Femur (tissue), 1 donor: ENCODE results near the gene DAB1.

Source experiments
- DNase-seq: peaks from one replicate; pipeline ENCODE4 v3.0.0-alpha.2; 2017

The DAB1 gene

DNA sequence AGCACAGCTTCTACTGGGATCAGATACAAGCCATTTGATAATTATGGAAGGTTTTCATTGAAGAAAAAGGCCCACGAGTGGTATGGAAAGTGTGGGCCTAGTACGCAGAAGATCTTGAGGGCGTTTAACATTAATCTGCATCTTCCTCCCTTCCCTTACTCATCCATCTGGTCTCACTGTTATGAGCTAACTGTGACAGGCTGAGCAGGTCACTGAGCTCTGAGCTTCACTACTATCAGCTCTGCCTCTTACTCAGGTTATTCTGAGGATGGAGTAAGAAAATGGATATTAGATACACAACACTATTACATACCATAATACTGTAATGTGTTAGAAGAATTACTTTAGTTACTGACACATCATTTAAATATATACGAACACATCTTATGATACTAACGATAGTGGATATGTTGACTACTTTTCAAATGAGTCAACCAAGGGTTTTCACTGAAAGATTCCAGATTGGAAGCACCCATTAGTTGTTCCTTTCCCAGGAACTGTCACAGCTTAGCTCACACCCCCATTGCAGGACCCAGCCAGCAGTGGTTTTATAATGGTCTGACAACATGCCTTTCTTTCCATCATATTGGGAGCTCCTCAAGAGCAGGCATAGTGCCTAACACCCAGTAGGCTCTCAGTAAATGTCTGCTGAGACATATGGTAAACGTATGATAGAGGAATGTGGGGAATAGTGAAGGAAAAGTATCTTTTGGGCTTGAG lies 360.3 kb downstream of the DAB1 start:
- DNase-seq: no peak

DNA sequence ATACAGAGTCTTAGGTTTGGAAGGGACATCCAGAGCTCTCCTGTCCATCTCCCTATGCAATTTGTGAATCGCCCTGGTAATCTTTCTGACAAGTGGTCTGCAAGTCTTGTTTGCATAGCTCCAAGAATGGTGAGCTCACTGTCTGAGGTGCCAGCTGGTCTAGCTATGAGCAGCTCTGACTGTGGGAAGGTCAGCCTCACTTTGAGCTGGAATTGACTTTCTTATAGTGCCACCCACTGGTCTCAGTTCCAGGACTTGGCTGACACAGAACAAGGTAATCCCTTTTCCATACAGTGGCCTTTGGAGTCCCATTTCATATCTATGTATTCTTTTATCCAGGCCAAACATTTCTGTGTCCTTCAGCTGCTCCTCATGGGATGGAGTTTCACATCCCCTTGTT lies 362.5 kb downstream of the DAB1 start:
- no peak for DNase-seq

DNA sequence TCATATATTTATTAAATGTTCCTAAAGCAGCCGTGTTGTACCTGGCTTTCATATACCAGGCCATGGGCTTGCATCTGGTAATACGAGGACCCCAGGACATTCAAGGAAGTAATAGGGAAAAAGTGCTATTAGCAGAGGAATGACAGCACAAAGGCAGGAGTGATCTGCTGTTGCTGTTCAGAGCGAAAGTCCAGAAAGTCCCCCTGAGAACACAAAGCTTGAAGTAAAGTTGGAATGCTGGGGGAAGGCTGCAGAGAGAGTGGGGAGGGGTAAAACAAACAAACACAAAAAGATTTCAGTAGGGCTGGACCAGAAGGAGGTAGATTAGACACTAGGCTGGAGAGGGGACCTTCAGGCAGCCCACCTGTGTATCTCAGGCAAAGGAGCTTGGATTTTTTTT lies 363.4 kb downstream of the DAB1 start:
- no peak for DNase-seq

DNA sequence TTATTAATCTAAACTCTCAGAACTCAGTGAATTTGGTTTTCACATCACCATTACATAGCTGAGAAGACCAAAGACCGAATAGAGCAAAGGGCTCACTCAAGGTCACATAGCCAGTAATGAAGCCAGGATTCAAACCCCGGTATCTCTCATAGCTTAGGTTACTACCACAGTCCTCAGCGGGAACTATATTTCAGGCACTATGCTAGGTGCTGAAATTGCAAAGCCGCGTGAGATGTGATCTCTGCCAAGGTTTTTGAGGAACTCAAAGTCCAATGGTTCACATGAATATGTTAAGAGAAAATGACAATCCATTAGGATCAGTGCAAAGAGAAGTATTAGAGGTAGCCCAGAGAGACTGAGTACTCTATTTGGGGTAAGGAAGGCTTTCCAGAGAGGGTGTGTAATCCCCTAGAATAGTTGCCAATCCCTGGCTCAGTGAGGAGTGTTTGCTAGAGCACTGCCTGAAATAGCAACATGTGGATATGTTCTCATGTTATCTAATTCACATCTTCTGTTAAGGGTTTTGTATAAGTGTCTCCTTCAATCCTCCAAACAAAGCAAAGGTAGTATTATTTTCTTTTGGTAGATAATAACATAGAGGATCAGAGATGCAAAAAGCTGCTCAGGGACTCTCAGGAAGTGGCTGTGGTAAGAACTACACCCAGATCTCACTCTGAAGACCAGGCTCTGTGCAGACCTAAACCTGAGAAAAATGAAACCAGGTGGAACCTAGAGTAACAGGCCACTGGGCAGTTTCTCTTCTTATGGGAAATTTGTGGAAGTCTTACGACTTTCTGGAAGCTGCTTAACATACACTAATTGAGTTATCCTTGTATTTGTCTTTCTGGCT lies 365.0 kb downstream of the DAB1 start:
- no peak for DNase-seq

DNA sequence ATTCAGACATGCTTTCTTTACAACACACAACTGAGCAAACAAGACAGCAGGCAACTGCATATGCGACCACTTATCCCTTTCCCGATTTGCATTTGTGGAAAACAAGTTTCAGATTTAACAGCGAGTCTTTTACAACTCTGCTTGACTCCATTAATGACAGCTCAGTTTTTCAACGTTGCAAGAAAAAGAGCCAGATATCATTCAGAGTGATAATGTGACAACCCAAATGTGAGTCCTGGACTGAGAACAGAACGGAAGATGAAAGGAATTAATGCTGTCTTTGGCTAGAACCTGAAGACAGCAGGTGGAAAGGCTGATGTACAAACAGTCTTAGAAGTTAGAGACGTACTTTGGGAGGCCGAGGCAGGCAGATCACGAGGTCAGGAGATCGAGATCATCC lies 375.0 kb downstream of the DAB1 start:
- DNase-seq: no peak

DNA sequence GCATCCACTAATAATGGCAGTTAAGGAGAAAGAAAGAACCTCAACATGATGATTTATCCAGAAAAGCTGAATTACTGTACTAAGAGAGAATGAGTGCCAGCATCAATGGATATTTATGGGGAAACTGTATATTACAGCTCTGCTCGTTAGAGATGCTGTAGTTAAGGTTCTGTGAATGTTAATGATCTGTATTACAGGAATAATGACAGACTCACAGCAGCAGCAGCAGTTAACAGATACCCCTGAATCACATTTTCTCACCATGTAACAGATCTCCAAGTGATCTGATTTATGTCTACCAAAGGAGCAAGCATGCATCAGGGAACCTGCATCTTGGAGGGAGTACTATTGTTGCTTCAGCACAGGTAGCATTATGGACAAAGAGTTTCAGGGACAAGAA lies 377.4 kb downstream of the DAB1 start:
- DNase-seq: no peak

DNA sequence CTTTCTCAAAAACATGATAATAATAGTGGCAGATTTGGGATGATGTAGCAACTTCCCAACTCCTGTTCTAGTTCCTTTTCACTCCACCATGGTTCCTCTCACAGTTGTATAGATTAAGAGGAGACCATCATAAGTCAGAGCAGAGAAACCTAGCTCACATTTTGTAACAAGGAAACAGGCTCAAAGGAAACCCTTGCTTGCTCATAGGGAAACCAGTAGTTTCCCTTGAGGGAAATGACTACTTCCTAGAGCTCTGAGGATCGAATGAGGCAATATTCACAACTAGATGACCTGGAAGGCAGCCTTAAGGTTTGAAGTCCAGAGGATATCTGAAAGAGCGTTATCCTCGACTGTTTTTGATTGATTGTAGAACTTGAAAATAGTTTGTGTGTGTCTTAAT lies 382.0 kb downstream of the DAB1 start:
- no peak for DNase-seq

DNA sequence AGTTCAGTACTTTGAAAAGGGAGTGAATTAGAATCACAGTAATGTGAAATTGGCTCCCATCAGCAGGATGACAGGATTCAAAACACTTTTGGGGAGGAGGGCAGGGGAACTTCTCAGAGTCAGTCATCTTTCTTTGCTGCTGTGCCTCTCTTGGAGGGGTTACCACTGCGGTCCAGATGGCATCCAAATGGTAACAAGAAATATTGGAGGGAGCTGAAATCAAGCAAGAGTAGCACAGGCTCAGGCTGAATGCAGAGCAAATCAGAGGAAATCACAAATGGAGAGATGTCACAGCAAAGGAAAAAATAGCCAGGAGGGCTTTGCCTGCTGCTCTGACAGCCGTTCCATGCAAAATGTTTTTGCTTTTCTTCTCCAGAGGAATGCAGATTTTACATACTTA lies 383.0 kb downstream of the DAB1 start:
- DNase-seq: no peak

DNA sequence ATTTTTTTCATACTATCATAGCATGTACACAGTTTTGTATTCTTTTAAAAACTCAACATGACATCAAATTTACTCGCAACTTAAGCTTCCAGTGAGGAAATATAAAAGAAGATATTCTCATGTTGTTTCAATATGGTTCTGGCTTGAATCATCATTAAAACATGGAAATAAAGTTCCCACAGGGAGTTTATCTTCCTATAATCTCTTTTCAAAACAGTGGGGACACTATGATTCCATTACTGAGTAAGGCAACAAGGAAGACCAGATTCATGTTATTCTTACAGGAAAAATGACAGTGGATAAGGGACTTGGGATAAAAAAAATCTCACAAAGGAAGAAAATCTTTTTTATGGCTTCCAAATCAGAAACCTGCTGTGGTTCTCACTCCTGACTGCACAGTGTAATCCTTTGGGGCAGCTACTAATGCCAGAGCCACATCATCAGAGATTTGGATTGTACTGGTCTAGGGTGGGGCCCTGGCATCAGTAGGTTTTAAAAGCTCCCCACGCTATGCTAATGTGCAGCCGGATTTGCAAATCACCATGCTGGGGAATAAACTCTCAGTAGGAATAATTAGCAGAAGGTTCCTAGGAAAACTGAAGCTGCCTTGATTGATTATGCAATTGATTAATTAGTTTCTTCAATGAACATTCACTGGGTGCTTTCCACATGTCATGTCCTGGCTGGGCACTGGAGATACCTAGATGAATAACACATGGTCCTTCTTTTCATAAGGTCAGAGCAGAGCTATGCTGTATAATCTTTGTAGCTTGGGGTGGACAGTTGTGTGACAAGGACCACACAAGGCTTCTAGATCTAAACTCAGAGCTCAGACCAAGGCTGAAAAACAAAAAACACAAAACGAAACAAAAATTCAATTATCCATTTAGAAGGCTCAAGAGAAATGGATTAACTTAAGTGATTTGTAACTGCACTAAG lies 386.9 kb downstream of the DAB1 start:
- DNase-seq: no peak

DNA sequence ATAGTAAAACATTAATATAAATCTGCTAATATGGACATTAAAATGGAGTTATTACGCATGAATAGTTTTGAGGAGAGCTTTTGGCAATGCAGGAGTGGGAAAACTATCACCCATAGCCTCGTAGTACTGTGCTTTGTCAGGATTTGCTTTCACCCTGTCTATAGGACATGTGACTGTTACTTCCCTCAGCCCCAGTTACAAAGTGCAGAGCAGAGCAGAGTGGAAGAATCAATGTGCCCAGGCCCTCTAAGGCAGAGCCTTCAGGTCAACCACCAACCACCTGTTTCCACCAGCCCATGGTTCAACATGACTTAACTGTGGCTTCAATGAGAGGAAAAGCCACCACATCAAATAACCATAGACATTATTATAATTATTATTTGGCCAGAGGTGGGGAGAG lies 389.1 kb downstream of the DAB1 start:
- DNase-seq: no peak

DNA sequence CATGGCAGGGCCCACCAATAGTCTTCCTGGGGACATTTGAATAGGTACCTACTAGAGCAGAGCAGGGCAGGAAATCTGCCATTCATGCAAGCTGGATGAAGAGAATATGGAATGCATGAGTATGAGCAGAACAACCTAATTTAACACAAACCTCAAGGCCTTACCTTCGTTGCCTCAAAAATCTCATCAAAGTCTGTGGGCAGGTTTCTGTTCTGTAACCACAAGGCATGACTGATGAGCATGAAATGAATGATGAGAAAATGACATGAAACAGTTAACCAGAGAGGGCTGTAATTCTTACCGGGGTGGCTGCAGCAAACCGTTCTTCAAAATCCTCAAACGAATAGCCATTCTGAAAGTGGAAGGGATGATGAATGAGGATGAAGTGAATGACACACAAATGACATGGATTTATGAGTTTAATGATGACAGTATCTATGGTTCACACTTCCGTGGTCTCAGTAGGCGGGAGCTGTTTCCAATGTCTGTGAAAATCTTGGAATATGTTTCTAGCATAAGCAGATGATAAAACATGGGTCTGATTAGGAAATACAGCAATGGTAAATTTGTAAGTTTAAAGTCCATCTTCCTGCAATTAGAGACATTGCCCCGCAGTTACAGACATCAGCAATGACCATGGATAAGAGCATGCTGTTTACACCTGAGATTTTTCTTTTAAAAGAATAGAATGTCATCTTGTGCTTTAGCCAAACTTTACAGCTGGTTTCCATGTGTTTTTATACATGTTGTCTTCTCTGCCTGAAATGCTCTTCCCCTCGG lies 390.4 kb downstream of the DAB1 start:
- DNase-seq: no peak

DNA sequence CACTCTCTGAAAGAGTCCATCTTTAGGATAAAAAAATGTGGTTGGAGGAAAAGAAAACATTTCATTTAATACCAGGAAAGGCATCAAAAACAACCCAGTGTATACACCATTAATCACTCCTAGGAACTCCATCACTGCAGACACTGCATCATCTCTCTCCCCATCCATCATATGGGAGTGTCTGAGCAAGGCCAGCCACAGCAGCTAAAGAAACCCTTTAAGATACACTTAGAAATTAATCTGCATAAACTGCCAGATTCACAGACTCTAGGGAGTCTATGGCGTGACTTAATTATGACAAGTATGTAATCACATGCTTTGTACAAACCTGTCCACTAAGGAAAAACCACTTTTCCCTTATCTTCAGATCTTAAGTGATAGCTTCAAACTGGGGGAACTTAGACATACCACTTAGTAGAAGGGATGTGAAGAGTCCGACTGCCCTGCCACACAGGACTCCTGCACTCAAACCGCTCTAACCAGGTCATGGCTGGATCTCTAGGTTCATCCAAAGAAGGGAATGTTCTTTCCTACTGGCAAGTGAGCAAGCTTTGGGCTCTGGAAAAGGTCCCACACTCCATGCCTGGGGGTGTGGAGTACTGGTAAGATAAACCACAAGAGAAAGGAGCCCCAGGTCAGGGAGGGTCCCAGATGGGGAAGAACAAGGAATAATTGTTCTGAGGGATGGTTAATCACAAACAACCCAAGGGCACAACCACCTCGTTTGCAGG lies 397.1 kb downstream of the DAB1 start:
- DNase-seq: no peak

DNA sequence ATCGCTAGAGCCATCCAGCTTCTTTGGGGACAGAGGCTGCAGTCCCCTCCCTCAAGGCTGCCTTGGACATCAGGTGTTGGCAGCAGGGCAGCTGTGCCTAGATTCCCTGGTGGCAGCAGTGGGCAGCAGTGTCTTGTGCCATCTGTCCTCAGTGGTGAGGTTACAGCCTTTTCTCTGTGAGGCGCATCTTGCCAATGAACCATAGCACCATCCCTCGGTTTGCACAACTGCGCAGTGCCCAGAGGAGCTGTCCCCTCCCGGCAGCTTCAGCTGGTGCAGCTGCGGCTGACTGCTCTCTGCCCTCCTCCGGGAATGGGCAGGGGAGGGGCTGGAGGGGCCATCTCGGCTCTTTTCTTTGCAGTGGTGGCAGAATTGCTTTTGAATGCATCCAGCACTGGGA lies 399.0 kb downstream of the DAB1 start:
- peak; percentile 19 for DNase-seq

DNA sequence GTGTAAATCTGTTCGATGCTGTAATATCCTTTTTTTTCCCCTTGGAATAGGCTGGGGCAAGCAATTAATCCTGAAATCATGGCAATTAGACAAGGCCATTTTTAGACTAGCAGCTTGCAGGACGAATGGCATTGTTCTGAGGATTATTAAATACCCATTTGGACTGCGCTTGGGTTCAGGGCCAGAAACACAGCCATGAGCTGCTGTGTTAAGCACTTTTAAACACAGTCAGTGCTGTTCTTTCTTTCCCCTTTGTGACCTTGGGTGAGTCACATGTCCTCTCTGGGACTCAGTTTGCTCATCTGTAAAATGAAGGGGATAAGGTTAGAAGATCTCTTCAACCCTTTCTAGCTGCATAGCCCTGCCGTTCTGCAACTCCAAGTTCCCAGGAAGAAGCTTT lies 399.4 kb downstream of the DAB1 start:
- no peak for DNase-seq

DNA sequence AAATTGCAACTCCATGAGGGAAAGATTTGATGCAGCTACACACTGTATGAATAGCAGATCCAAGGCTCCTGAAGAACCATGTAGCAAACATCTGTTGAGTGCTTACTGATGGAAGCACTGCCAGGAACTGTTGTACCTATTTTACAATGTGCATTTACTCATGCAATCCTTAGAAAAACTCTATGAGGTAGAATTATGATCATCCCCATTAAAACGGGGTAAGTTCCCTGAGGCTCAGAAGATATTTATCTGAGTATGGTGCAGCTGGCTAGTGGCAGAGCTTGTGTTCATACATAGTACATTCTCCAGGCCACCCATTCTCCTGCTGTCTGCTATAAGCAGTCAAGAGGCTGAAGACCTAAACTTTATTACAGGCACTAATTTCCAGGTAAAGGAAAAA lies 403.6 kb downstream of the DAB1 start:
- no peak for DNase-seq

DNA sequence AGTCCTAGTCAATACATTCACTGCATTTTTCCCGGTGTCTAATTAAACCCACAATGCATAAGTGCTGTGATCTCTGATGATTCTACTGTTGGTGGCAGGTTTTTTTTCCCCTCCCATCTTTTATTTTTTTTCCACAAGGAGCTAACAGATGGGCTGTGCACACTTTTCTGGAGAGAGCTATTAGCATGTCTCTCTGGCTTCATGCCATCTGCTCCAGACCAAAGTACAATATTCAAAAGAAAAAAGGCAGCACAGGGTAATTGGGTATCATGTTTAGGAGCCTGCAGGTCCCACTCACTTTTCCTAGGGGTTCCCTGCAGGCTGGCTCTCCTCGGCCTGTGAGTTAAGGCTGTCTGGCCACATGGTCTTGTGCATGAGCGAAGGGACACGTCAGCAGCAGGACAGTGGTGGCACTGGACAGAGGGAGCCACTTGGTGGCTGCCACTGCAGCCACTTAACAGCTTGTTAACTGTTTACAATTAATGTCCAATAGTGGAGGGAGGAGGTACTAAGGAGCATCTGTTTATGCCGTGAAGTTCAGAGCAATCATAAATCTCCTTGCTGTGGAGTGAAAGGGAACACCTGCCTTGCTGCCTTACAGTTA lies 404.5 kb downstream of the DAB1 start:
- no peak for DNase-seq

DNA sequence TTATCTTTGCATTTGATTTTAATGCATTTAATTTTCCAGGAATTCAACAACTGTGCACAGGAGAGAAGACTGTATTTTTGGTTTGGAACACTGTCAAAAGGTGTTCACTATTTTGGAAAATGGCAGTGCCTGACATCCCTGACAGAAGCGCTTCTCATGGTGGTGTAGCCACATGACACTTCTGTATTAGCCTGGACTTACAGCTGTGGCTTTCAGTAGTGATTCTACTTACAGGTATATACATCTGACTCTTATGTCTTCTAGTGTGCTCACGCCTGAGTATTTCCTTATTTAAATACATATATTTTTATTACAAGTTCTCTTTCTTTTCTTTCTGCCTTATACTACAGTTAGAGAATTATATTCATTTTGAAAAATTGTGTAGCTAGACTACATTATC lies 405.7 kb downstream of the DAB1 start:
- no peak for DNase-seq

DNA sequence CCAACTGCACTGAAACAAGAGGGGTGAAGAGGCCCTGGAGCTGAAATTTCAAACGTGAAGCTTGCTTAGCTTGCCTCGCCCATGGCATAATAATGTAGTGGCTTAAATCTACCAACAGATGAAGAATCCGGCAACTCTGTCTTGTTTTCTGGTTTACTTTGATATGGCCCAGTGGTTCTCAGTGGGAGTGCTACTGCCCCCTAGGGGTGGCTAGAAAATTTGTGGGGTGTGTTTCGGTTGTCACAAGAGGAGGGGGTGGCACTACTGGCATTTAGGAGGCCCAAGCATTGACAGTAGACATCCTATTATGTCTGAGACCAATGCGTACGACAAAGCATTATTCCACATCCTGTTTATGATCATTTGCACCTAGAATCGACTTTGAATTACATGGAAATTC lies 406.1 kb downstream of the DAB1 start:
- DNase-seq: no peak

DNA sequence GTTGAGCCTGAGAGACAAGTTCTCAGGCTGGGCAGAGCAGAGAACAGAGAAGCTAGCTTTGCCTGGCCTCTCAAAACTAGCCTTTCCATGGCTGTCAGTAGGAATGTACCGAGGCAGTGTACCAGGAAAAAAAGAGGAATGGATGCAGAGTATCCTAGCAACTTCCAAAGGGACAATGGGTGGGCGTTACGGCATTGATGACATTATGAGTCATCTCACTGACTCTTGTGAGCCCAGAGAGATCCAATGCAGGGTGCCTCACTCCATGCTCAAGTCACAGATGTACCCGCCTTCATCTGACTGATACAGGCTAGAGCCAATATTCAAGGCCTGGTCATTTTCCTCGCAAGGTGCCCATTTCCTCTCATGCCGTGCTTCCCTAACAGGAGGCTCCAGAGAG lies 406.7 kb downstream of the DAB1 start:
- no peak for DNase-seq

DNA sequence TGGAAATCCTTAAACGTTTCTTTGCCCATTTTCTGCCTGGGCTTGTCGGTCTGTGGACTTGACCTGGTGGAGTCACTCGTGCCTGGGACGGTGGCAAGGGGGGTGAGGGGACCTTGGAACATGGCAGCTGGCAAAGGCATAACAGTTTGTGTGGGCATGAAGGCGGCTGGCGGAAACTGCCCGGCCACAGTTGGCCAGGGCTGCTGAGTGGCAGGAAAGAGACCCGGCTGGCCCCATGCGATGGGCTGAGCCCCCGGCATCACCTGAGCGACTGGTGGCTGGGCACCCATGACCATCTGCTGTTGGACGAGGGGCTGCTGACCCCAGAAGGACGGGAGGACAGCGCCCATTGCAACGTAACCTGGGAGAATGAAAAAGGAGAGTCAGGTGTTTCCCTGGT lies 408.8 kb downstream of the DAB1 start:
- no peak for DNase-seq

DNA sequence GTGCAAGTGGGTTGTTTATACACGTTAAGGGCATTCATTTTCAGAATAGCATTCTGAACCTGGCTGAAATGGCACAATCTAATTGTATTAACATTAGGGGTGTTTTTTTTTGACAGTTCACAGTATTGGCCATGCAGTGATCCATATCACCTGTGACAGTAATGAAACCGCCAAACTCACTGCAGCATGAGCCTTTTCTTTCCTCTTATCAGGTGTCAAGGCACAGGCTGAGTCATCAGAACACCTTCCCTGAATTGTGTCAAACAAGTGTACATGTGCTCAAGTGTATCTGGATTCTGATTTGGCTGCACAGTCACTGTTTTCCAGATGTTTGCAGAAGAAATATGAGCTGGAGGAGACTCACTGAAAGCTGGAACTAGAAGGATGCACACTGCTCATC lies 410.3 kb downstream of the DAB1 start:
- DNase-seq: no peak

DNA sequence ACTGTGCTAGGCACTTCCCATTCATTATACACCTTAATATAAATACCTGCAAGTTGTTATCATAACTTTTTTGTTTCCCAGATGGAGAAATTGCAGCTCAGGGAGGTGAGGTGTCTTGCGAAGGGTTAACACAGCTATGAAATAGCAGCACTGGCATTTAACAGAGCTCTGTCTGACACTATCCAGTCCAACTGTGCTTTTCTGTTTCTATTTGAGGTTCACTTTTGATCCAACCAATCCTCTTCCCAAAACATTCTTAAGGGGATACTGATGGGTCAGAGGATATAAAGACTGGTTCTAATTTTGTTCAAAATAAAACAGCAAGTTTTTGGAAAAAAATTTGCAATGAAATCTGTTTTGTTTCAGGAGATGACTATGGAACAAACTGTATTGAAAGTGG lies 411.5 kb downstream of the DAB1 start:
- DNase-seq: no peak
